Dermis blood vessel endothelial cell (primary cell): Measurements from ENCODE around the gene DIPK1A. TPM values are rescaled to one million over a fixed set of nuclear protein-coding genes. Genes with fewer than 3 reads are reported as not detected.

Source experiments
- total RNA-seq: library from RNA; depleted of rRNA; stranded (reverse); fragments of >200 nt; gene quantifications from 2 replicates; pipeline ENCODE4 v1.2.3, GENCODE V29; 2014

Gene DIPK1A
- total RNA-seq, 1 donor from 2014 or later = 0.68 TPM

Other genes with a start within 250 kb of the DIPK1A start
- gene EVI5, start 176.4 kb downstream of the DIPK1A start, total RNA-seq = 23.0 and 25.5 TPM in 2 replicates
- gene RPL5, start 129.4 kb downstream of the DIPK1A start, total RNA-seq = 892 and 958 TPM in 2 replicates
- gene MTF2, start 117.8 kb upstream of the DIPK1A start, total RNA-seq = 36.7 and 50.5 TPM in 2 replicates
- 55.8 and 66.9 TPM in 2 replicates for gene TMED5, start 219.0 kb upstream of the DIPK1A start, total RNA-seq
- gene CCDC18, start 219.3 kb upstream of the DIPK1A start, total RNA-seq = 16.8 and 18.1 TPM in 2 replicates